Right lobe of liver (tissue), 6 donors: ENCODE measurements around the gene PNCK. TPM values are rescaled to one million over a fixed set of nuclear protein-coding genes. Genes with fewer than 3 reads are reported as not detected.

Experiments
- ATAC-seq, 4 donors: fragments of 200-7000 bp; cut with Tn5 transposase; one replicate each; pipeline ENCODE4 v1.9.1; 2020; ENCODE audit warnings: mild to moderate bottlenecking in 4 of 4, moderate library complexity in 4 of 4
- DNase-seq, 3 donors: peaks; one replicate each; pipeline ENCODE4 v3.0.0-alpha.2; 2020
- H3K27ac ChIP-seq, 3 donors: fragments of 200-600 bp; one replicate each; pipeline ENCODE4 v1.8.0; 2022
- H3K27me3 ChIP-seq, 2 donors: fragments of 200-600 bp; one replicate each; pipeline ENCODE4 v1.8.0; 2022
- H3K36me3 ChIP-seq, 4 donors: fragments of 200-600 bp; sonication (generic) in 1 of 4; one replicate each; pipeline versions ENCODE4 v1.5.1 to v1.8.0; 2017 to 2022; ENCODE audit warnings: control low read depth in 1 of 4
- H3K4me1 ChIP-seq, 4 donors: fragments of 200-600 bp; sonication (generic) in 1 of 4; one replicate each; pipeline versions ENCODE4 v1.5.1 to v1.8.0; 2017 to 2022; ENCODE audit warnings: control low read depth in 1 of 4
- H3K4me3 ChIP-seq, 3 donors: fragments of 200-600 bp; one replicate each; pipeline ENCODE4 v1.8.0; 2022
- H3K9me3 ChIP-seq, 4 donors: fragments of 200-600 bp; sonication (generic) in 1 of 4; one replicate each; pipeline versions ENCODE4 v1.5.1 to v1.8.0; 2017 to 2022; ENCODE audit warnings: control low read depth in 1 of 4
- CTCF ChIP-seq, 4 donors: fragments of 200-600 bp in 3 of 4; fragments of 450-650 bp in 1 of 4; IDR thresholded peaks; one replicate each; pipeline versions ENCODE4 v1.5.1 to v1.8.0; 2016 to 2022; ENCODE audit warnings: antibody characterized with exemption in 4 of 4, mild to moderate bottlenecking in 2 of 4
- POLR2A ChIP-seq: fragments of 450-650 bp; IDR thresholded peaks from one replicate; pipeline ENCODE4 v1.6.1; 2017; ENCODE audit warnings: antibody characterized with exemption, mild to moderate bottlenecking
- WGBS: methylation state at CpG from one replicate; pipeline ENCODE4 v1.1.6; 2018; ENCODE audit warnings: low coverage, low lambda C conversion rate; ENCODE audit not compliant: insufficient coverage; ENCODE audit errors: missing lambda C conversion rate; 5-methylcytosine and 5-hydroxymethylcytosine counted together
- intact Hi-C, 2 donors: fragments of 100-400 bp; cut with DNase I; formaldehyde crosslinking; loops; one replicate each; pipeline versions ENCODE4 v1.11.2 to v1.14.1; 2022
- total RNA-seq, 6 experiments: library from RNA; depleted of rRNA in 2 of 6; stranded (reverse); fragments of >200 nt in 2 of 6; fragmentation: NEBNext Ultra II Directional in 3 of 6; extraction: Animal tissue kit (Norgen Biotek cat#: 25700) in 3 of 6; gene quantifications; one replicate each; pipeline versions ENCODE4 v1.1.0 to v1.2.4, GENCODE V29; 2016 to 2023
- donor health status: DM: no; HTN: yes; CAD: no.
- donor health status: DM: no; HTN: no; CAD: no.
- donor health status: DM: no; HTN: no; CAD: no.
- donor health status: DM: no; HTN: yes; CAD: no.
- donor health status: DM: no; HTN: yes; CAD: no.

The PNCK gene
- total RNA-seq, 6 experiments from 2014 or later, result 0.86 TPM; not detected in 5

- Histone ChIP-seq H3K4me1 (no peaks in the 10 kb centered on the region), H3K36me3 (no peaks in the 10 kb centered on the region), H3K9me3 (no peaks in the 10 kb centered on the region), H3K27me3 (no peaks in the 10 kb centered on the region), H3K27ac (no peak overlapping the region), H3K4me3 (no peak overlapping the region)
- intact Hi-C loops, result no loop called here
- DNase-seq (peak in 1 of 3 donors; percentile 14), ATAC-seq (no peak)
- 60% methylated on average over 5 of the region's 15 CpGs for WGBS
- TF ChIP-seq POLR2A (no peak), CTCF (IDR thresholded peaks at IDR 0.05) (no peak)
Observed at GRCh38 chrX:153633607-153634180, 39.9 kb downstream of the PNCK start.

- H3K9me3 ChIP-seq, result no peaks in the 10 kb centered on the region
- DNase-seq (no peak), ATAC-seq (no peak)
- H3K27ac ChIP-seq, result no peak overlapping the region
- H3K27me3 ChIP-seq, result no peaks in the 10 kb centered on the region
- TF ChIP-seq POLR2A (no peak), CTCF (IDR thresholded peaks at IDR 0.05) (no peak)
- WGBS, result 60% methylated on average over 2 of the region's 14 CpGs
- no peaks in the 10 kb centered on the region for H3K36me3 ChIP-seq
- intact Hi-C loops, result no loop called here
- peaks cover 0 to 2% (median 0%) of the 10 kb centered on the region in 4 donors for H3K4me1 ChIP-seq
- H3K4me3 ChIP-seq, result no peak overlapping the region
Observed at GRCh38 chrX:153633048-153633447, 40.6 kb downstream of the PNCK start.

GRCh38 chrX:153632595-153632946 lies 41.0 kb downstream of the PNCK start:
- Histone ChIP-seq H3K9me3 (no peaks in the 10 kb centered on the region), H3K36me3 (no peaks in the 10 kb centered on the region), H3K27me3 (no peaks in the 10 kb centered on the region), H3K4me3 (no peak overlapping the region), H3K4me1 (peaks cover 0 to 6% (median 0%) of the 10 kb centered on the region in 4 donors), H3K27ac (no peak overlapping the region)
- peak in 2 of 3 donors; percentile 17 to 52 for DNase-seq
- intact Hi-C loops, result no loop called here
- TF ChIP-seq POLR2A, result no peak
- TF ChIP-seq CTCF (IDR thresholded peaks at IDR 0.05), result no peak
- 67% methylated on average over 3 of the region's 7 CpGs for WGBS
- ATAC-seq, result no peak

- Histone ChIP-seq H3K9me3 (no peaks in the 10 kb centered on the region), H3K27ac (no peak overlapping the region), H3K27me3 (no peaks in the 10 kb centered on the region), H3K4me3 (no peak overlapping the region), H3K4me1 (peaks cover 0 to 10% (median 0%) of the 10 kb centered on the region in 4 donors), H3K36me3 (no peaks in the 10 kb centered on the region)
- DNase-seq (peak in 1 of 3 donors; percentile 16), ATAC-seq (no peak)
- 72% methylated on average over 3 of the region's 19 CpGs for WGBS
- intact Hi-C loops, result no loop called here
- TF ChIP-seq POLR2A (no peak), CTCF (IDR thresholded peaks at IDR 0.05) (no peak)
Observed at GRCh38 chrX:153631907-153632594, 41.6 kb downstream of the PNCK start.
